ENCODE results near the gene HAAO.

HAAO gene

GRCh38 chr2:42770288-42771131 is 21.9 kb downstream of the HAAO start:
- no peaks in the 10 kb centered on the region for H4K20me1 ChIP-seq (ENCODE audit: insufficient read depth, low read length, poor library complexity, severe bottlenecking)
- TF ChIP-seq EZH2phosphoT487 (IDR thresholded peaks at IDR 0.05; ENCODE audit: borderline replicate concordance) (no peak), CTCF (conservative IDR thresholded peaks at IDR 0.05; ENCODE audit: low read length) (peak; percentile 71)
- H3F3A ChIP-seq (ENCODE audit: low read depth), result 0 out of 2 replicates have a peak, but pooled peaks cover under 1% of the 10 kb centered on the region
- H3K4me3 ChIP-seq (ENCODE audit: low read length, poor library complexity, severe bottlenecking), result no peak overlapping the region
- no peaks in the 10 kb centered on the region for H3K36me3 ChIP-seq (ENCODE audit: insufficient read depth, low read length)
- no peak overlapping the region for H3K4me2 ChIP-seq (ENCODE audit: low read depth, low read length, poor library complexity, severe bottlenecking)
- no peaks in the 10 kb centered on the region for H3K27me3 ChIP-seq (ENCODE audit: insufficient read depth, low read length, poor library complexity, severe bottlenecking)
- no peaks in the 10 kb centered on the region for H3K79me2 ChIP-seq (ENCODE audit: insufficient read depth, low read length)
- H3K4me1 ChIP-seq (ENCODE audit: insufficient read depth, low read length, poor library complexity, severe bottlenecking), result peaks cover 2% of the 10 kb centered on the region
- no peak overlapping the region for H2AFZ ChIP-seq (ENCODE audit: low read length)
- H3K9me3 ChIP-seq (ENCODE audit: insufficient read depth, low read depth, low read length), result no peaks in the 10 kb centered on the region
- H3K9me2 ChIP-seq (replicated peaks; ENCODE audit: low read depth, low read length), result no peaks in the 10 kb centered on the region
- no peak overlapping the region for H3K9ac ChIP-seq (ENCODE audit: low read depth, low read length, poor library complexity, severe bottlenecking)

- Histone ChIP-seq H3K9me2 (replicated peaks; ENCODE audit: low read depth, low read length) (no peaks in the 10 kb centered on the region), H3K4me2 (ENCODE audit: low read depth, low read length, poor library complexity, severe bottlenecking) (no peak overlapping the region), H3K27me3 (ENCODE audit: insufficient read depth, low read length, poor library complexity, severe bottlenecking) (no peaks in the 10 kb centered on the region), H4K20me1 (ENCODE audit: insufficient read depth, low read length, poor library complexity, severe bottlenecking) (no peaks in the 10 kb centered on the region), H3F3A (ENCODE audit: low read depth) (no peaks in the 10 kb centered on the region), H3K79me2 (ENCODE audit: insufficient read depth, low read length) (no peaks in the 10 kb centered on the region), H3K36me3 (ENCODE audit: insufficient read depth, low read length) (no peaks in the 10 kb centered on the region), H3K4me1 (ENCODE audit: insufficient read depth, low read length, poor library complexity, severe bottlenecking) (no peaks in the 10 kb centered on the region), H3K9me3 (ENCODE audit: insufficient read depth, low read depth, low read length) (no peaks in the 10 kb centered on the region), H3K9ac (ENCODE audit: low read depth, low read length, poor library complexity, severe bottlenecking) (no peak overlapping the region), H3K4me3 (ENCODE audit: low read length, poor library complexity, severe bottlenecking) (no peak overlapping the region), H2AFZ (ENCODE audit: low read length) (no peak overlapping the region)
- no peak for TF ChIP-seq EZH2phosphoT487 (IDR thresholded peaks at IDR 0.05; ENCODE audit: borderline replicate concordance)
- TF ChIP-seq CTCF (conservative IDR thresholded peaks at IDR 0.05; ENCODE audit: low read length), result no peak
Measured at GRCh38 chr2:42769583-42770287, 22.6 kb downstream of the HAAO start.

- Histone ChIP-seq H3K9me2 (replicated peaks; ENCODE audit: low read depth, low read length) (no peaks in the 10 kb centered on the region), H3K9me3 (ENCODE audit: insufficient read depth, low read depth, low read length) (no peaks in the 10 kb centered on the region), H3K4me2 (ENCODE audit: low read depth, low read length, poor library complexity, severe bottlenecking) (no peak overlapping the region), H3F3A (ENCODE audit: low read depth) (no peaks in the 10 kb centered on the region), H2AFZ (ENCODE audit: low read length) (no peak overlapping the region), H4K20me1 (ENCODE audit: insufficient read depth, low read length, poor library complexity, severe bottlenecking) (no peaks in the 10 kb centered on the region), H3K79me2 (ENCODE audit: insufficient read depth, low read length) (no peaks in the 10 kb centered on the region), H3K4me1 (ENCODE audit: insufficient read depth, low read length, poor library complexity, severe bottlenecking) (no peaks in the 10 kb centered on the region), H3K9ac (ENCODE audit: low read depth, low read length, poor library complexity, severe bottlenecking) (no peak overlapping the region), H3K27me3 (ENCODE audit: insufficient read depth, low read length, poor library complexity, severe bottlenecking) (no peaks in the 10 kb centered on the region), H3K36me3 (ENCODE audit: insufficient read depth, low read length) (no peaks in the 10 kb centered on the region), H3K4me3 (ENCODE audit: low read length, poor library complexity, severe bottlenecking) (no peak overlapping the region)
- TF ChIP-seq EZH2phosphoT487 (IDR thresholded peaks at IDR 0.05; ENCODE audit: borderline replicate concordance) (no peak), CTCF (conservative IDR thresholded peaks at IDR 0.05; ENCODE audit: low read length) (no peak)
Measured at GRCh38 chr2:42768706-42769256, 23.6 kb downstream of the HAAO start.
